HepG2 (cell line): Measurements from ENCODE around the gene MFNG. TPM values are rescaled to one million over a fixed set of nuclear protein-coding genes. Genes with fewer than 3 reads are reported as not detected.

ENCODE experiments used
- ATAC-seq: fragments of 200-7000 bp; cut with Tn5 transposase; 3 replicates; pipeline ENCODE4 v1.9.1; 2020; ENCODE audit warnings: mild to moderate bottlenecking, moderate library complexity
- BruUV-seq: library from RNA; stranded (reverse); fragments of 400-500 nt; replicated peaks from 2 replicates; lab custom pipeline; 2021; lab: Mats Ljungman, UMichigan
- CTCF ChIA-PET: fragments of 300-600 bp; formaldehyde crosslinking; extraction: SDS; loops from one replicate; lab custom pipeline; 2021; ENCODE audit warnings: low total read pairs, inconsistent platforms, low intra/inter-chr PET ratio; lab: Yijun Ruan, JAX
- POLR2A ChIA-PET: fragments of 350-600 bp; sonication (Branson Sonifier 250); formaldehyde crosslinking; loops from one replicate; lab custom pipeline; 2020; ENCODE audit warnings: antibody characterized with exemption, inconsistent platforms; lab: Yijun Ruan, JAX
- DNase-seq: peaks from one replicate; pipeline ENCODE4 v3.0.0-alpha.2; 2015; ENCODE audit warnings: low spot score
- FAIRE-seq: peaks from 3 replicates; lab custom pipeline; 2011; peaks lifted over from hg19 to GRCh38; lab: Jason Lieb, UNC
- H2AFZ ChIP-seq: one replicate; pipeline ENCODE4 v1.6.1; 2011; ENCODE audit warnings: low read length, inconsistent platforms
- H3K27ac ChIP-seq: fragments of 300-600 bp; 3 replicates; pipeline ENCODE4 v1.8.0; 2011; ENCODE audit warnings: mixed run types, mild to moderate bottlenecking, mixed read lengths, low read length, inconsistent platforms; ENCODE audit not compliant: insufficient read depth; ENCODE audit errors: extremely low read length
- H3K27me3 ChIP-seq, 2 experiments: fragments of 200-600 bp in 1 of 2; 2 replicates in 1 of 2; 3 replicates in 1 of 2; pipeline versions ENCODE4 v1.6.0 to v1.8.0; 2011; ENCODE audit warnings: low read length in 2 of 2, mild to moderate bottlenecking in 2 of 2, moderate library complexity in 2 of 2, inconsistent platforms in 1 of 2; ENCODE audit not compliant: insufficient read depth in 2 of 2, control insufficient read depth in 1 of 2
- H3K36me3 ChIP-seq, 2 experiments: fragments of 200-600 bp in 1 of 2; replicated peaks in 1 of 2; 2 replicates in 1 of 2; 3 replicates in 1 of 2; pipeline versions ENCODE4 v1.5.1 to v1.8.0; 2011; ENCODE audit warnings: low read length in 2 of 2, inconsistent platforms in 1 of 2; ENCODE audit not compliant: insufficient read depth in 2 of 2, control insufficient read depth in 1 of 2
- H3K4me1 ChIP-seq: 2 replicates; pipeline ENCODE4 v1.5.1; 2012; ENCODE audit warnings: low read length, inconsistent platforms; ENCODE audit not compliant: insufficient read depth
- H3K4me2 ChIP-seq: 2 replicates; pipeline ENCODE4 v1.6.0; 2011; ENCODE audit warnings: low read depth, low read length, inconsistent platforms
- H3K4me3 ChIP-seq, 3 experiments: fragments of 200-600 bp in 1 of 3; sonication (generic), shearing (Covaris generic) in 1 of 3; replicated peaks in 1 of 3; 2 replicates each; pipeline ENCODE4 v1.5.1; 2011 to 2016; ENCODE audit warnings: low read length in 3 of 3, inconsistent platforms in 2 of 3, low read depth in 2 of 3, mild to moderate bottlenecking in 2 of 3, control low read depth in 1 of 3, mixed read lengths in 1 of 3; ENCODE audit not compliant: insufficient read depth in 1 of 3
- H3K79me2 ChIP-seq: one replicate; pipeline ENCODE4 v1.6.1; 2011; ENCODE audit warnings: low read length, inconsistent platforms; ENCODE audit not compliant: insufficient read depth
- H3K9ac ChIP-seq: 2 replicates; pipeline ENCODE4 v1.6.0; 2011; ENCODE audit warnings: mild to moderate bottlenecking, low read depth, low read length, inconsistent platforms; ENCODE audit not compliant: insufficient read depth
- H3K9me3 ChIP-seq: 2 replicates; pipeline ENCODE4 v1.5.1; 2012; ENCODE audit warnings: mild to moderate bottlenecking, low read length
- H4K20me1 ChIP-seq: 2 replicates; pipeline ENCODE4 v1.6.0; 2011; ENCODE audit warnings: inconsistent platforms, mild to moderate bottlenecking, low read length, moderate library complexity; ENCODE audit not compliant: insufficient read depth
- FOXO4 ChIP-seq: sonication (generic); formaldehyde crosslinking; conservative IDR thresholded peaks from 2 replicates; pipeline ENCODE4 v1.8.1; 2023; ENCODE audit warnings: missing genetic modification reagents
- KIAA2018 ChIP-seq: sonication (generic); formaldehyde crosslinking; IDR thresholded peaks from 2 replicates; pipeline ENCODE4 v1.5.0; 2020; ENCODE audit warnings: mild to moderate bottlenecking, missing genetic modification reagents, borderline replicate concordance
- PCBP1 ChIP-seq: fragments of 200-400 bp; formaldehyde crosslinking; IDR thresholded peaks from 2 replicates; pipeline ENCODE4 v1.6.1; 2017; ENCODE audit warnings: mild to moderate bottlenecking, low read depth, low read length, borderline replicate concordance
- SKI ChIP-seq: fragments of 450-650 bp; IDR thresholded peaks from one replicate; pipeline ENCODE4 v1.6.1; 2018; ENCODE audit warnings: mild to moderate bottlenecking; ENCODE audit not compliant: partially characterized antibody
- SMARCE1 ChIP-seq: fragments of 450-650 bp; IDR thresholded peaks from 2 replicates; pipeline ENCODE4 v1.6.1; 2017; ENCODE audit warnings: borderline replicate concordance
- ZEB1 ChIP-seq: IDR thresholded peaks from 2 replicates; pipeline ENCODE4 v1.6.1; 2012; ENCODE audit warnings: mild to moderate bottlenecking, low read depth, inconsistent platforms; ENCODE audit not compliant: insufficient replicate concordance
- ZNF563 ChIP-seq: sonication (generic); formaldehyde crosslinking; IDR thresholded peaks from 2 replicates; pipeline ENCODE4 v1.8.0; 2022; ENCODE audit warnings: mild to moderate bottlenecking, moderate library complexity, missing genetic modification reagents
- ZNF577 ChIP-seq: sonication (generic); formaldehyde crosslinking; IDR thresholded peaks from 2 replicates; pipeline ENCODE4 v1.4.0; 2020; ENCODE audit warnings: mild to moderate bottlenecking, low read depth, missing genetic modification reagents, borderline replicate concordance
- ZNF616 ChIP-seq: sonication (generic); formaldehyde crosslinking; IDR thresholded peaks from 2 replicates; pipeline ENCODE4 v1.5.0; 2020; ENCODE audit warnings: low read depth, mild to moderate bottlenecking, missing genetic modification reagents
- WGBS: methylation state at CpG from one replicate; pipeline ENCODE4 v1.1.6; 2017; ENCODE audit warnings: low lambda C conversion rate; 5-methylcytosine and 5-hydroxymethylcytosine counted together
- in situ Hi-C: cut with HindIII; loops from 2 replicates; pipeline ENCODE4 v1.10.0; 2017; ENCODE audit warnings: low pct_unique_long_range_greater_than_20kb; ENCODE audit not compliant: extremely low pct_ligation_motif_present
- intact Hi-C: fragments of 100-400 bp; cut with micrococcal nuclease; formaldehyde crosslinking; loops from one replicate; pipeline ENCODE4 v1.10.0; 2022; ENCODE audit not compliant: unreplicated experiment
- polyA plus RNA-seq, 8 experiments: library from polyadenylated mRNA; depleted of rRNA in 3 of 8; stranded (reverse) in 7 of 8; unstranded in 1 of 8; fragments of >200 nt; fragmentation: Illumina TruSeq in 4 of 8; extraction: Trizol in 4 of 8; gene quantifications; 2 replicates each; pipeline versions ENCODE4 v1.2.1 to v1.2.3, GENCODE V29; 2011 to 2016; ENCODE audit warnings: low read depth in 4 of 8, missing spikeins in 1 of 8, mixed read lengths in 1 of 8; ENCODE audit not compliant: insufficient read depth in 1 of 8
- total RNA-seq, 5 experiments: library from RNA; depleted of rRNA; stranded (reverse); fragments of >200 nt; fragmentation: Illumina TruSeq; extraction: Trizol; gene quantifications; 2 replicates each; pipeline ENCODE4 v1.2.3, GENCODE V29; 2016; ENCODE audit warnings: low read depth in 1 of 5
- TF ChIP-seq, protein P1 (sequence below): IDR thresholded peaks from 2 replicates; pipeline ENCODE4 v1.6.1; 2016; ENCODE audit warnings: mild to moderate bottlenecking

The MFNG gene
- total and polyA plus RNA-seq, 2 of the 13 experiments (the other 11 are each of a cell fraction or from before 2014, with no cell fraction given): 1.0 to 11.7 TPM

GRCh38 chr22:37485395-37486223 lies 575 bp downstream of the MFNG start:
- ChIA-PET CTCF (no interaction called here), POLR2A (interaction anchor here (1.2 to 1.3 kb wide), 2 partner anchors 14 to 76 kb away, joined by 3 to 5 read pairs; no protein-coding TSS in a partner anchor)
- no peaks in the 10 kb centered on the region for H3K79me2 ChIP-seq
- peak overlapping the region in 2 of 3 experiments; percentile 11 to 60; a peak in 2 of 6 replicates for H3K4me3 ChIP-seq
- H4K20me1 ChIP-seq: no peaks in the 10 kb centered on the region
- H3K4me1 ChIP-seq: peaks cover 94% of the 10 kb centered on the region
- H3K27ac ChIP-seq: no peak overlapping the region
- no peak overlapping the region for H3K9ac ChIP-seq
- no peak for DNase-seq
- FAIRE-seq: no peak
- in situ Hi-C loops (no loop called here), intact Hi-C loops (no loop called here)
- no TSS peak for BruUV-seq
- H3K27me3 ChIP-seq: peaks cover 0 to 14% of the 10 kb centered on the region in 2 experiments; a peak in 1 of 5 replicates
- no peaks in the 10 kb centered on the region for H3K9me3 ChIP-seq
- peak overlapping the region; percentile 71 for H3K4me2 ChIP-seq
- WGBS: 73% methylated on average over 13 of the region's 26 CpGs
- peaks cover 0 to 5% of the 10 kb centered on the region in 2 experiments; a peak in 2 of 5 replicates for H3K36me3 ChIP-seq
- no peak overlapping the region for H2AFZ ChIP-seq
- no peak; the same call in 1 of the 3 replicates for ATAC-seq
- TF ChIP-seq FOXO4 (CRISPR knock-in tag) (no peak), KIAA2018 (CRISPR knock-in tag) (no peak), ZNF577 (CRISPR knock-in tag) (no peak), ZNF563 (CRISPR knock-in tag) (no peak), SKI (no peak), PCBP1 (0 out of 2 replicates have a peak, but pooled peaks have one; percentile 57), SMARCE1 (no peak), ZEB1 (no peak), ZNF616 (no peak)
- TF ChIP-seq, protein P1, sequence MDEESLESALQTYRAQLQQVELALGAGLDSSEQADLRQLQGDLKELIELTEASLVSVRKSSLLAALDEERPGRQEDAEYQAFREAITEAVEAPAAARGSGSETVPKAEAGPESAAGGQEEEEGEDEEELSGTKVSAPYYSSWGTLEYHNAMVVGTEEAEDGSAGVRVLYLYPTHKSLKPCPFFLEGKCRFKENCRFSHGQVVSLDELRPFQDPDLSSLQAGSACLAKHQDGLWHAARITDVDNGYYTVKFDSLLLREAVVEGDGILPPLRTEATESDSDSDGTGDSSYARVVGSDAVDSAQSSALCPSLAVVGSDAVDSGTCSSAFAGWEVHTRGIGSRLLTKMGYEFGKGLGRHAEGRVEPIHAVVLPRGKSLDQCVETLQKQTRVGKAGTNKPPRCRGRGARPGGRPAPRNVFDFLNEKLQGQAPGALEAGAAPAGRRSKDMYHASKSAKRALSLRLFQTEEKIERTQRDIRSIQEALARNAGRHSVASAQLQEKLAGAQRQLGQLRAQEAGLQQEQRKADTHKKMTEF: no peak
